Measurements from ENCODE around the gene ZFP92.

The ZFP92 gene

GRCh38 chrX:153455571-153455970 lies 44.3 kb downstream of the ZFP92 start:
- DNase-seq (ENCODE audit: low spot score), result no peak

GRCh38 chrX:153456161-153456560 lies 44.9 kb downstream of the ZFP92 start:
- DNase-seq (ENCODE audit: low spot score), result no peak

- DNase-seq (ENCODE audit: low spot score), result no peak
Measured at GRCh38 chrX:153456704-153457103, 45.4 kb downstream of the ZFP92 start.

GRCh38 chrX:153457136-153457825 lies 46.0 kb downstream of the ZFP92 start:
- no peak for DNase-seq (ENCODE audit: low spot score)

- DNase-seq (ENCODE audit: low spot score), result no peak
Measured at GRCh38 chrX:153457827-153458466, 46.7 kb downstream of the ZFP92 start.

- DNase-seq (ENCODE audit: low spot score), result no peak
Measured at GRCh38 chrX:153458476-153458875, 47.2 kb downstream of the ZFP92 start.

GRCh38 chrX:153459986-153460385 lies 48.7 kb downstream of the ZFP92 start:
- DNase-seq (ENCODE audit: low spot score), result no peak

GRCh38 chrX:153460826-153461225 lies 49.6 kb downstream of the ZFP92 start:
- DNase-seq (ENCODE audit: low spot score), result peak; percentile 48

Small RNA genes lying within 50 kb of the gene (small RNA-seq; reads per million reads assigned to genes)
- gene RN7SL667P, result 0 reads per million in 2 experiments

Measured in SK-N-DZ (cell line).